Endothelial cell (in vitro differentiated cells): Measurements from ENCODE around the gene DYNLT5. TPM values are rescaled to one million over a fixed set of nuclear protein-coding genes. Genes with fewer than 3 reads are reported as not detected.

Experiments used
- DNase-seq: peaks from one replicate; pipeline ENCODE4 v3.0.0; 2021; ENCODE audit warnings: low spot score
- H3K27ac Mint-ChIP-seq: one replicate; pipeline ENCODE4 v1.8.0; 2021; ENCODE audit warnings: mixed read lengths, inconsistent platforms; ENCODE audit not compliant: unreplicated experiment
- H3K27me3 Mint-ChIP-seq: one replicate; pipeline ENCODE4 v1.8.0; 2021; ENCODE audit warnings: mild to moderate bottlenecking, moderate library complexity, mixed read lengths, inconsistent platforms; ENCODE audit not compliant: unreplicated experiment
- H3K36me3 Mint-ChIP-seq: one replicate; pipeline ENCODE4 v1.8.0; 2021; ENCODE audit warnings: mild to moderate bottlenecking, low read depth, mixed read lengths, inconsistent platforms; ENCODE audit not compliant: unreplicated experiment
- H3K4me1 Mint-ChIP-seq: one replicate; pipeline ENCODE4 v1.8.0; 2021; ENCODE audit warnings: mild to moderate bottlenecking, mixed read lengths, inconsistent platforms; ENCODE audit not compliant: unreplicated experiment
- H3K4me3 Mint-ChIP-seq: one replicate; pipeline ENCODE4 v1.8.0; 2021; ENCODE audit warnings: mild to moderate bottlenecking, mixed read lengths, inconsistent platforms; ENCODE audit not compliant: unreplicated experiment
- H3K9me3 Mint-ChIP-seq: one replicate; pipeline ENCODE4 v1.8.0; 2021; ENCODE audit warnings: mixed read lengths, inconsistent platforms; ENCODE audit not compliant: unreplicated experiment
- total RNA-seq: library from RNA; stranded (reverse); fragmentation: NEBNext Ultra II Directional; extraction: Animal tissue kit (Norgen Biotek cat#: 25700); gene quantifications from one replicate; pipeline ENCODE4 v1.2.1, GENCODE V29; 2021; ENCODE audit not compliant: unreplicated experiment
- TF ChIP-seq, protein P1 (sequence below): fragments of 200-600 bp; sonication (generic); IDR thresholded peaks from one replicate; pipeline ENCODE4 v1.5.0; 2021; ENCODE audit warnings: antibody characterized with exemption; ENCODE audit not compliant: unreplicated experiment

DYNLT5 gene
- total RNA-seq, 1 donor from 2014 or later, result 57.9 TPM

DNA sequence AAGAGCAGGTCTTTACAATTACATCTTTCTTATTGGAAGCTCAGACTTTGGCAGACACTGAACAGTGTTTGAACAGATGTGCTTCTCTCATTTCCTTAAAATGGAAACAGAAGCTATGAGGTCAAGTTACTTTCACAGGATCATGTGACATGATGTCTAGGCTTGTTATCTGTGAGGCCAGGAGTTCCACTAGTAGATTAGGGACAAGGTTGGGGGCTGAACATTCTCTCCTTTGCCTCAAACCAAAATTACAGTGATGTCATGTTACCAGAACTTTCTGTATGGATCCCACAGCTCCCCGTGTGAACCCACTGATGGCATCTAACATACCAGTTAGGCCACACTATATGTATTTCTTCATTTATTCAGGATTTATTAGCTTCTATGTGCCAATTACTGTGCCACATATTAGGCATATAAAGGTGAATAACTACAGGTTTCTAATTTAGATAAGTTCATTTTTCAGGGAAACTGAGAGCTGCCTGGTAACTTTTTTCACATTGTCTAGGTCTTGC is 6.0 kb downstream of the DYNLT5 start:
- peak overlapping the region; percentile 68 for H3K27ac Mint-ChIP-seq
- no peaks in the 10 kb centered on the region for H3K27me3 Mint-ChIP-seq
- TF ChIP-seq, protein P1, sequence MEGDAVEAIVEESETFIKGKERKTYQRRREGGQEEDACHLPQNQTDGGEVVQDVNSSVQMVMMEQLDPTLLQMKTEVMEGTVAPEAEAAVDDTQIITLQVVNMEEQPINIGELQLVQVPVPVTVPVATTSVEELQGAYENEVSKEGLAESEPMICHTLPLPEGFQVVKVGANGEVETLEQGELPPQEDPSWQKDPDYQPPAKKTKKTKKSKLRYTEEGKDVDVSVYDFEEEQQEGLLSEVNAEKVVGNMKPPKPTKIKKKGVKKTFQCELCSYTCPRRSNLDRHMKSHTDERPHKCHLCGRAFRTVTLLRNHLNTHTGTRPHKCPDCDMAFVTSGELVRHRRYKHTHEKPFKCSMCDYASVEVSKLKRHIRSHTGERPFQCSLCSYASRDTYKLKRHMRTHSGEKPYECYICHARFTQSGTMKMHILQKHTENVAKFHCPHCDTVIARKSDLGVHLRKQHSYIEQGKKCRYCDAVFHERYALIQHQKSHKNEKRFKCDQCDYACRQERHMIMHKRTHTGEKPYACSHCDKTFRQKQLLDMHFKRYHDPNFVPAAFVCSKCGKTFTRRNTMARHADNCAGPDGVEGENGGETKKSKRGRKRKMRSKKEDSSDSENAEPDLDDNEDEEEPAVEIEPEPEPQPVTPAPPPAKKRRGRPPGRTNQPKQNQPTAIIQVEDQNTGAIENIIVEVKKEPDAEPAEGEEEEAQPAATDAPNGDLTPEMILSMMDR, result no peak
- H3K4me1 Mint-ChIP-seq, result peaks cover 14% of the 10 kb centered on the region
- no peaks in the 10 kb centered on the region for H3K9me3 Mint-ChIP-seq
- no peak overlapping the region for H3K4me3 Mint-ChIP-seq
- no peak for DNase-seq
- peaks cover 27% of the 10 kb centered on the region for H3K36me3 Mint-ChIP-seq

DNA sequence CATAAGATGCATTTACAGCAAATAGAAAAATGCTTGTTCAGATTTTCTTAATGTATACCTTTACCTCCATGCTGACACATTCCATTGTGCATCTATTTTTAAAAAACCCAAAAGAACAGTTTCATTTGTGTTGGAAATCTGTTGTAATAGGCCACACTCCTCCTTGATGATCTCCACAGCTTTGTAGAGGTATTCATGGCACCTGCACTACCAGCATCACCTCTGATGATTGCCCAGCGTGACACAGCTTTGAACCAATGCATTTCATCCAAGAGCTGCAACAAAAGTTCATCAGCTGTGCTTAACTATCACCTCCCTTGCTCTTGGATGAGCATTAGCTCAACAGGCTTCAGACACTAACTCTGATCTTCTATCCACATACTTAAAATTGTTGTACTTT is 8.2 kb downstream of the DYNLT5 start:
- DNase-seq, result no peak
- Mint-ChIP-seq H3K27ac (no peak overlapping the region), H3K27me3 (no peaks in the 10 kb centered on the region), H3K4me1 (peaks cover 7% of the 10 kb centered on the region), H3K9me3 (no peaks in the 10 kb centered on the region), H3K36me3 (peaks cover 30% of the 10 kb centered on the region), H3K4me3 (no peak overlapping the region)
- TF ChIP-seq, protein P1, result no peak

DNA sequence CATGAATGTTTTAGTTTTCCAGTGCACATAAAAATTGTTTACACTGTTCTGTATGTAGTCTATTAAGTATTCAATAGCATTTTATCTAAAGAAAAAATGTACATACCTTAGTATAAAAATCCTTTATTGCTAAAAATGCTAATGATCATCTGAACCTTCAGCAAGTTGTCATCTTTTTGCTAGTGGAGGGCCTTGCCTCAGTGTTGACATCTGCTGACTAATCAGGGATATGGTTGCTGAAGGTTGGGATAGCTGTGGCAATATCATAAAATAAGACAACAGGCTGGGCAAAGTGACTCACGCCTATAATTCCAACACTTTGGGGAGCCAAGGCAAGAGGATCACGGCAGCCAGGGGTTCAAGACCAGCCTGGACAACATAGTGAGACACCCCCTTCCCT is 9.0 kb downstream of the DYNLT5 start:
- DNase-seq, result no peak
- no peak overlapping the region for H3K4me3 Mint-ChIP-seq

DNA sequence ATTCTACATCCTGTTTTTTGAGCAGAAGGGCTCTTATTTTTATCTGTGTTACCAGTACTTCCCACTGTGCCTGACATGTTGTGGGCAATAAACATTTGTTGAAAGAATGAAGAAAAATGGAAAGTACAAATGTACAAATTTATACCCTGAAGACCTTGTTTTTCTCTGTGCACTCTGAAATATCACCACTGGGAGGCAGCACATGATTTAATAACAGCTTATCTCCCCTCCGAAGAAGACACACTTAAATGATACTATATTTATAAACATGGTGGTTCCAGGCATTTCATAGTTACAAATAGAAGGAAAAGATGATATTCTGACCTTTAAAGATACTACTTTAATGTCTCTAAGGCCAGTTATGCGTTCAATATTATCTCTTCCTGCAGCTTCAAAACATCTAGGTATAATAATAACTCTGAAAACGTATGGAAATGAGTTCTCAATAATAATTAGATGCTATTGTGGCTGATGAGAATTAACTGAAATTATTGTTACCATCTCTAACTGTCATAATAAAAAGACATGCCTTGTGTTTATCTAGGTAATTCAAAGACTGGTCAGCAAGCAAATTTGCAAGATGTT is 12.8 kb downstream of the DYNLT5 start:
- H3K4me1 Mint-ChIP-seq, result no peaks in the 10 kb centered on the region
- peaks cover 21% of the 10 kb centered on the region for H3K36me3 Mint-ChIP-seq
- H3K9me3 Mint-ChIP-seq, result no peaks in the 10 kb centered on the region
- TF ChIP-seq, protein P1, result peak; percentile 82
- H3K4me3 Mint-ChIP-seq, result no peak overlapping the region
- H3K27me3 Mint-ChIP-seq, result no peaks in the 10 kb centered on the region
- H3K27ac Mint-ChIP-seq, result no peak overlapping the region
- peak; percentile 41 for DNase-seq

More for the DNA sequence above, 9.0 kb downstream of the DYNLT5 start:
- Mint-ChIP-seq H3K9me3 (no peaks in the 10 kb centered on the region), H3K27me3 (no peaks in the 10 kb centered on the region), H3K36me3 (peaks cover 30% of the 10 kb centered on the region), H3K27ac (no peak overlapping the region), H3K4me1 (peaks cover 7% of the 10 kb centered on the region)
- TF ChIP-seq, protein P1, result no peak

DNA sequence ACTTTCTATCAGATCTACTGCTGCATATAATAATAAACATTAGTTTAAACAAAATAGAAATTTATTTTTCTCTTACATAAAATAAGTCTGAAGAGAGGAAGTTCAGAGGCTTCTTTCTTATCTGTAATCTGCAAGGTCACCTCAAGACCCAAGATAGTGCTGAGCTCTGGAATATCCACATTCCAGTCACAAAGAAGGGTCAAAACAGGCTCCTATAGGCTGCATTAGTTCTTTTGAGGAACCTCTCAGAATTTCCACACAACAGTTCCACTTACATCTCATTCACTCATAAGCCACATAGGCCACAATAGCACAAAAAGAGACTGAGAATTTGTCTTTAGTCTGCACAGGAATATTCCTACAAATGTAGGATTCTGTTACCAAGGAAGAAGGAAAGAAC is 15.4 kb downstream of the DYNLT5 start:
- no peaks in the 10 kb centered on the region for H3K27me3 Mint-ChIP-seq
- H3K4me1 Mint-ChIP-seq, result no peaks in the 10 kb centered on the region
- H3K27ac Mint-ChIP-seq, result no peak overlapping the region
- H3K4me3 Mint-ChIP-seq, result no peak overlapping the region
- no peak for DNase-seq
- peaks cover 13% of the 10 kb centered on the region for H3K36me3 Mint-ChIP-seq
- H3K9me3 Mint-ChIP-seq, result no peaks in the 10 kb centered on the region
- TF ChIP-seq, protein P1, result no peak
